Stimulated activated CD8-positive, alpha-beta memory T cell treated with anti-CD3 and anti-CD28 coated beads, Interleukin-4, amount 100 ng/mL, for 48 hours (primary cell): ENCODE results near the gene PEAK1.
"Not testable (repeated sequence)": the region's sequence is repeated elsewhere in the genome, so short reads cannot be mapped to it uniquely, and the experiment has no call there.

ENCODE experiments used
- DNase-seq: peaks from one replicate; pipeline ENCODE4 v3.0.0-alpha.2; 2020

The PEAK1 gene

DNA sequence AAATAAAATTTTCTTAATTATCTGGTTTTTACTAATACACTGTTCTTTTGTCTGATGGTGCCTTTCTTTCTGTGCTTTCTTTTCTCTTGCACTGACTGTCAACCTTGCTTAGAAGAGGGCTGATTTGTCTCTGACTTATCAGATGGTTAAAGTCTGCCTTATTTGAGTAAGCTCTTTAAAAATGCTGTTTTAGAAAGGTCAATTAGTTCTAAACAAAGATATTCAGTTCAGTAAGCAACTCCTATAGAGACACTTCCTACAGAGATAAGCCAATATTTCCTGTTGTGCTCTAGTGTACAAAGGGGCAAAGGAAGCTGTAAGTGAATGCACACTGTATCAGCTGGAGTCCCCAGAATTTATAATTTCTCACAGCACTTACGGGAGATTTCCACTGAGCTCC lies 195.6 kb downstream of the PEAK1 start:
- DNase-seq, result no peak

DNA sequence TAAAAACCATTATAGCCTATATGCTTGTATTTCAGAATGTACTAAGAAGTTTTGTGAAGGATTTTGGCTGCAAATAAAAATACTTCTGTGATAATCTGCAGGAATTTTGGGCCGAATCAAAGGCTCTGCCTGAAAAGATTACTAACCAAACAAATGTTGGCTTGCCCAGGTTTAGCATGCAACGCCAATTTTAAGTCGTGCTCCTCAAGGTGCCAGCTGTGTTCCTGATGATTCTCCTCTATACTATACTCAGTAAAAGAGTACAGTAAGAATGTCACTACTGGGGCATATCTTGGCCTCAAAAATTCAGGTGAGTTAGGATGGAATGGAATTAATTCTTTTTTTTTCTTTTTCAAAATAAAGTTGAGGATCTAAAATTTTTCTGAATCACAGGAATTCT lies 198.2 kb downstream of the PEAK1 start:
- no peak for DNase-seq

DNA sequence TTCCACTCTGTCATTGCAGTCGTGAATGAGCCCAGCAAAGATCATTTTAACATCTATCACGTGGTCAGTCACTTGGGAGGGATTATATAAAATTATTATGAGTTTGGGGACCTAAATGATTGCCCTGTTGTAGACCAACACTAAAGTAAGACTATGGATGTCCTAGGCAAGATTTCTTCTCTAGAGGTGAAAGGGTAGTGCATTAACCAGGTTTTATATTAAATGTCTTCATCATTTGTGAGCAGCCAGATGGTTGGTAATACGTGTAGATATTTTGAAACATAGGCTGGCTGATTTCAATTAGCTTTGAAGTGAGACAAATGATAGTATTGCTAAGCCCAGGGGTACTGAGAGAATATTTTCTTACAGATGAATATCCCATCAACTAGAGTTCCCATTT lies 198.7 kb downstream of the PEAK1 start:
- DNase-seq, result no peak

DNA sequence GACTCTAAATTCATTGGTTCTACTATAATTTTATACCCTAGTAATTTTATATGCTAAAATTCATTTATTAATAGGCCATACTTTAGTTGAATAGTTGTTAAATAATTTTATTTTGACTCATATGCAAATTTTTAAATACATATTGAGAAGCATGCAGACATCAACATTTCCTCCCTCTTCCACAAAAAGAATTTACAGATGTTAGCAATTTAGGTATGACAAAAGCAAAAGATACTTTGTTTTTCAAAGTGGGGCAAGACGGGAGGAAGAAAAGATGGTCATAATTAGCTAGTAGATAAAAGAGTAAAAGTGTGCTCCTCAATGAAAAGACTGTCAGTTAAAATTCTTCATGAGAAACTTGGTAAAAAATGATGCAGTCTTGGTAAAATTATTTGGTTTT lies 200.1 kb downstream of the PEAK1 start:
- no peak for DNase-seq

DNA sequence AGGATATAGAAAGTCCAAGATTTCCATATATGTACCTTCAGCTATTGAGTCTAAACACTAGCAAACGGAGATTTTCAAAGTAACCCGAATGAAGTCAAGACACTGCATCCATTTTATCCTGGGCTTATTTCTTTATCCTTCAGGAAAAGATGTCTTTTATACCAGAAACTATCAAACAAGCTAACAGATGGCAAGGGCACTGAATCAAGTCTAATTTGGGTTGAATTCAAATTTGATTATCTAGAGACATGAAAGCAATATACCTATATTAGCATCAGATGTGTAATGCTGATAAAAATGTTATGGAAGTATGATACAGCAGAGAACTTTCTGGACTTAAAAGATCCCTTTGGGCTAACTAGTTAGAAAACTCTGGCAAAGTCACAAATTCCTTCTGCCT lies 210.7 kb downstream of the PEAK1 start:
- DNase-seq, result no peak

DNA sequence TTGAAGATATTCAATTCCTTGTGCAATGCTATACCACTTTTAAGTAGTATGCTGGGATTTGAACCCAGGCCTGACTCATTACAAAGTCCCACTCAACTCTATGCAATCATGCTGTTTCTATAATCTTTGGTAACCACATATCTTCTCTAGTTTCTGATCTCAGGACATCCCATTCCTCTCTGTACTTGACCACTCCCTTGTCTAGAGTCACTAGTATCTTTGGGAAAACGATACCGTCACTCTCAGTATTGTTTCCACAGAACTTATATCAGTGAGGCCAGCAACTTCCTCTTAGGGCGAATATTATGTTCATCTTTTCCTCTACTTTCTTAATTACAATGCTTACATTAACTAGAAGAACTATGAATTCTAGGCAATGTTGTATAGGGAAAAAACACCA lies 211.7 kb downstream of the PEAK1 start:
- no peak for DNase-seq

DNA sequence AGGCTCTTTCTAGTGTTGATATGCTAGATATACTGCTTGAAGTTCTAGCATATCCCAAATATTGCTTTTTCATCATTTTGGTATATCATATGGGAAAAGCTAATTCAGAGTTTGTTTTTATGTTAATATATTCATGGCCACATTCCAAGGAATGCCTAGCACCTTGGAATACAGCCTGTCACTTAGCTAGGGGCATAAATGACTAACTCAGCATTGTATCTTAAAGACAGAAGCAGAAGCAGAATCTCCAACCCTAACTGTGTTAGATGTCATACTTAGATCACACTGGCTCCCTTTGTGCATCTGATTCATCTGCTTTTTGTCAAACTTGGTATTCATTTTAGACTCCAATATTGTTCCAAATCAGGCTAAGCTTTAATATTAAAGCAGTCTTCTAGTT lies 218.2 kb downstream of the PEAK1 start:
- DNase-seq, result no peak

DNA sequence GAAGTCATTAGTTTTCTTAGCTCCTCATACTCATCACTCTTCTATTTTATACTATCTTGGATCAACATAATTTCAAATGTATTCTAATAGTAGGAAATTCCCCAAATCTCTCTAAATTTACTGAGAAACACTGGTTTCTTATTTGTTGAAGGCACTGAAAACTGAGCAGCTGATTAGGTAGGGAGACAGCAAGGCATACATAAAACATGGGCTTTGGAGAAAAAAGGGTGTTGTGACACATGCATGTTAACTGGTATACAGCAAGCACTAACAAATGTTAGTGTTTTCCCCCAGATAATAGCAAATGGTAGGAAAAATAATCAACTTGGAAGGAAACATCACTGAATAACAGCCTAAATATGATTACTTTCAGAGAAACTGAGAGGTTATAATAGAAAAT lies 223.5 kb downstream of the PEAK1 start:
- no peak for DNase-seq

DNA sequence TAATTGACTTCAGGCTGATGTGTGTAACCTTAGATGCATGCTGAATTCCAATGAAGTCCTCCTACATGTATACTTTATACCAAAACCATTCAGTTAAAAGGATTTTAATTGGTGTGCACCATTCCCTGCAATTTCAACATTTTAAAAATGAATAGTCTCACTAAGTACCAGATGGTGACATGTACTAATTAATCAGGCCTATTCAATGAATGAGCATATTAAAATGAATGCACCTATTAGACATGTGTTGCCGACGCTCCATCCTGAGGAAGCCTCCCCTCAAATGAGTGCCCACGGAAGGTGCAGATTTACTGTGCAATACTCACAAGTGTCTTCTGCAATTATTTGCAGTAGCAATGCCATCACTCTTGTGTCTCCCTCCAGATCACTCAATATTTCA lies 224.3 kb downstream of the PEAK1 start:
- DNase-seq, result no peak

DNA sequence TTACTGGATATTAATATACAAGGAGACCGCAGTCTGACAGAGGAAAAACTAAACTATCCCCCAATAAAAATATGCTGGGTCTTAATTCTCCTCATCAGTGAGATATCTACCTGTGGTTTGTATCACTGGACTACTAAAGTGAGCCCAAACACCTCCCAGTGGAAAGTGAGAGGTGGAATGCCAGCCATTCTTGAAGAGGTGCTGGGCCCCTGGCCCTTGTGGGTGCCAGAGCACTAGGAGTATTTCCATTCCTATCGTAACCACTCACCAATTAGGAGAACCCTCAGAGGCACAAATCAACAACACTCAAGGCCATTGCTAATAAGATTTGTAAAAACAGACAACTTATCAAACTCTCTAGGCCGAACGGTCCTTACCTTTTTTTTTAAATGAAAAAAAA lies 227.5 kb downstream of the PEAK1 start:
- no peak for DNase-seq

DNA sequence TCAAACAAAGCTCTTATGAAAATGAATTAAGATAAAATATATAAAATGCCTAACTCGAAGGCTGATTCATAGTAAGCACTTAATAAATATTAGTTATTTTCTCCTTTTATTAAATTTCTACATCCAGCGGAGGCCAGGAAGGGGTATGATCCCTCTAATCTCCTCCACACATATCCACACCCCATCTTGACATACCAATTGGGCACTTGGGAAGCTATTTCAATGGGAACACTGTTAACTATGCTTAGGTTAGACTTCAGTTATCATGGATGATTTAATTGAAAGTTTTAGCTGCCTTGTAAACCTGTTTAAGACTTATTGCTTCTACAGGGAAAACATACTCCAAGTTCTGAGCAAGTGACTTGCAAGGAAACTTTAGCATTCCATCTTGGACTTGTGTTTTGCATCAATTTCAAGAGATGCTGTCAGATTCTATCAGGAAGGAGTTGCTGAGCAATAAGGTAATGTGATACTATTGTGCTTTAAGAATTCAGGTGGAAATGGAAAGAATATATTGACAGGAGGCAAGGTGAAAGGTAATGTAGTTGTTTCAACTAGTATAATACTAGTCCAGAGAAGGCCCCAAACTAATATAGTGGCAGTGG lies 228.6 kb downstream of the PEAK1 start:
- DNase-seq, result no peak

DNA sequence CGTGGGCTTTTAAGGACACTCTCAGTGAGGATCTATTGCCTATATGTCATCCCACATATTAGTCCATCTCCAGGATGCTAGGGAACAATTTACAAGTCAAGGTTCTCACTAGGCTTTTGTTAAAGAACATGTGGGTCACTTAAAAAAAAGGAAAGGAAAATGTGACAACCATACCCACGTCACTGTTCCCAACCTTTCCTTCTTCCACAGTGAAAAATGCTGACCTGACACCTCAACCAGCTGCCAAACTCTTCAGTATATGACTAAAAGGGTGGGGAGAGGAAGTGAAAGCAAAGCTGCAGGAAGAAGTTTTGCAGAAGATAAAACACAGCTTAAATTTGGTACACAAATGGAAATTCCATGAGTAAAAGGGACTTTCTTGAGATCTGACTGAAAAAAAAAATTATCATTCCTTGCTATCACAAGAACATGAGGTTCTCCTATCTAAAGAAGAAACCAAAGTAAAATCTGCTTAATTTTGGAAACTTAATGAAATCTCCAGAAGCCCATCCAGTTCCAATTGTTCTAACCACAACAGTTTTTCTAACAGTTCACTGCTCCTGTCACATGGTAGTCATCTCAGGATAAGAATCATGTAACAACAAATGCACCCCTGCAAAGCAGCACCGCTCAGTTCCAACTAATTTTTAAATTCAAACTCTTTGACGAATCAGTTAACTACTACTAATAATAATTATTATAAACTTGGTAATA lies 232.0 kb downstream of the PEAK1 start:
- no peak for DNase-seq

DNA sequence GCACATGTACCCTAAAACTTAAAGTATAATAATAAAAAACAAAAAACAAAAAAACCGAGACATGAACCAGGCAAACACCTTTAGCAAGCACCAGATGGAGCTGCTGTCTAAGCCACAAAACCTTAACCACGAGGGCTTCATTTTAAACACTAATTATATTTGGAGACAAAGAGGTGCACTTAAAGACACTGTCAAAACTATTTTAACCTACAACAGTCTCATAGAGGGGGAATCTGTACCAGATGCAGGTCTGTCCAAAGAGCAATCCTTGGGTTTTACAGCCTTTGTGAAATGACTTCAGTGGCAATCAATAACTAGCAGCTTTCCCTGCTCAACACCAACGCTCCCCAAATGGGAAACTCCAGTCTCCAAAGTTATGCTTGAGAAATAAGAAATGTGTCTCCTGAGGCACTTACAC lies 233.3 kb downstream of the PEAK1 start:
- DNase-seq, result no peak

DNA sequence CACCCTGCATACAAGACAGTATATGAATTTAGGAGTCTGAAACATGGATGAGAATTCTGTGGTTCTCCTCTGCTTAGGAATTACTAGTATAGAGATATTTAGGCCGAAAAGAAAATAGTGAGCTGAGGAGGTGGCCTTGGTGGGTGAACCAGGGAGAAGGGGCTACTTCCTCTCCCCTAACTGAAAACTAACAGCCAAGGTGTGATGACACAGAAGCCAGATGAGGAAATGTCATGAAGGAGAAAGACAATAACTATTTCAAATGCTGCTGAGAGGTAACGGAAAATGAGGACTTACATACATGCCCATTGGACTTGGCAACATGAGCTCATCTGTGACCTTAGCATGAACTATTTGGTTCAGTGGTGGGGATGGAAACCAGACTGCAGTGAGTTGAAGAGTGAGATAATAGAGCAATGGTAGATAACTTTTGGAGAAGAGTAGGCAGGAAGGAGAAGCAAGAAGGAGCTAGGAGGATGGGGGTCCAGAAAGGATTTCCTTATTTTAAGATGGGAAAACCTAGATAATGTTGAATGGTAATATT lies 234.6 kb downstream of the PEAK1 start:
- no peak for DNase-seq

DNA sequence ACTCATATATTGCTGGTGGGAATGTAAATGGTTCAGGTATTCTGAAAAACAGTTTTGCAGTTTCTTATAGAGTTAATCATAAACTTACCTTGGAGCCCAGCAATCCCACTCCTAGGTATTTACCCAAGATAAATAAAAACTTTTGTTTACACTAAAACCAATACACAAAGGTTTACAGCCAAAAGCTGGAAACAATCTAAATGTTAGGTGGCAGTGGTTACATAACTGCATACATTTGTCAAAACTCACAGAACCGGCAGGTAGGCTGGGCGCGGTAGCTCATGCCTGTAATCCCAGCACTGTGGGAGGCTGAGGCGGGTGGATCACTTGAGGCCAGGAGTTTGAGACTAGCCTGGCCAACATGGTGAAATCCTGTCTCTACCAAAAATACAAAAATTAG lies 235.6 kb downstream of the PEAK1 start:
- DNase-seq, result not testable (repeated sequence)

DNA sequence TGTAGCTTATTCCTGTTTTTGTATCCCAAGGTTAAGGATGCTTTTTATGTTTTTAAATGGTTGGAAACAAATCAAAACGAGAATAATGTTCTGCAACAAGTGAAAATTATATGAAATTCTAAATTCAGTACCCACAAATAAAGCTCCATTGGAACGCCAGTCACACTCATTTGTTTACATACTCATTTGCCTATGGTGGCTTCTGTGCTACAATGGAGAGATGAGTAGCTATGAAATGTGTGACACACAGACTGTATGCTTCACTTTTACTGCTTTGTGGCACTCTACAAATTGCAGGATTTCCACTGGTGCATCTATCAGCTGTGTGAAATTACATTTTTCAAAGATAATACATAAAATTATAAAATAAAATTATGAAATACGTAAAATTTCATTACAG lies 236.8 kb downstream of the PEAK1 start:
- DNase-seq, result no peak

DNA sequence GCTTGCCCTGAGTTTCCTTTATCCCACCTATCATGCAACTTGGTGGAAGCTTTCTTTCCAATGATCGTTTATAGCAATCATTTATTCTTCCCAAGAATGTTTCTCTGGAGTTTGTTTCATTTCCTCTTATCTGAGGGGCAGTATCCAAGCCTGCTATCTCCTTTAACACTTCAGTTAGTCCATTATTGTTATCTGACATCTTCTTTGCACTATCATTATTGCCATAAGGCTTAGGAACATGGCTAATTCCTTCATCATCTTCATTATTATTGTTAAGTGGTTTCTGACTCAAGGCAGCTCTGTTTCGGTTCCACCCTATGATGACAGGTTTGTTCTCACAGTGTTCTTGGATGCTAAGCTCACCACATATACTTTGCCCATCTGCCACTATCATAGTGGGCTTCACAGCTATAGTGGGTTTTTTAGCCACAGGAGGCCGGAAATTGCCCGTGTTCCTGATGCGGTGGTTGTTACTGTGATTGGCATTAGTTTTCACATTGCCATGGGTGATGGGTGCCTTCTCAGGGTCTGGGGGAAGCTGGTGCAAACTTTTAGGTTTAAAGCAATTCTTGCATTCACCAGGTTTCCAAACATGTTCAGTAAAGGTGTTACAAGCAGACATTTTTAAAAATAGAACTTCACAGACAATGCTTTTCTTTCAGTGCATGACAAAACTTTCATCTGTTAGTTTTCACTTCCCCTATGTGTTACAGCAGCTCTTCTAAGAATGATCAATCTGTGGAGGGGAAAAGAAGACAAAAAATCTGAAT lies 238.4 kb downstream of the PEAK1 start:
- DNase-seq, result peak; percentile 41

DNA sequence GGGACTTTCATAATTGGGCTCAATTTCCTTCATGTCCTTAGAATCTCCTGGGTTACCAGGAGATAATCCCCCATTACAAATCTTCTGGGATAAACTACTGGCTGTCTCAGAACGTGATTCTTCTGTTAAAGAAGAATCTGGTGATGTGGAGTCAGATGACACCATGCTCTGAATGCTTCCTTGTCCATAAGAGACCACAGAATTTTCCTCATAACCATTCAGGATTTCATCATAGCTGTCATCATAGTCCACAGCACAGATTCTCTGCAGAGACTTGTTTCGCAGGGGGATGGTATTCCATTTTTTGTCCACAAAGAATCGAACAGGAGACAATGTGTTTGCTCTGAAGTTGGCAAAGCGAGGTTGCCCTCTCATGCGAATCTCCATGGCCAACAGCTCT lies 239.1 kb downstream of the PEAK1 start:
- no peak for DNase-seq

DNA sequence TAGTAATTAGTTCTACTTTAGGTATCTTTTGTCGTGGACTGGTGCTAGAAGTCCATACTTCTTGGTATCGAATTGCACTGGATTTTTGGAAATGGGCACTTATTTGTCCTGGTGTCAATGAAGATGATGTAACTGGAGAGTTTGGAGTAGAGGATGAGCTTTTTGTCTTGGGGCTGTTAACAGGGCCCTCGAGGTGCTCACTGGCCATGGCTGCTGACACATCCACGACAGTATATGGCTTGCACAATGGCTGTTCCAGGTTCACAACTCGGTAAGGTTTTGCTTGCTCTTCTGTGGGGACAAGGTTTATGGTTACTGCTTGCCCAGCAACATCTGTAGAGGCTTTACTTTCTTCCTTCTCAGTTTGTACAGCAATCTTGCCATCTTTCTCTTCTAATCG lies 239.6 kb downstream of the PEAK1 start:
- DNase-seq, result no peak

DNA sequence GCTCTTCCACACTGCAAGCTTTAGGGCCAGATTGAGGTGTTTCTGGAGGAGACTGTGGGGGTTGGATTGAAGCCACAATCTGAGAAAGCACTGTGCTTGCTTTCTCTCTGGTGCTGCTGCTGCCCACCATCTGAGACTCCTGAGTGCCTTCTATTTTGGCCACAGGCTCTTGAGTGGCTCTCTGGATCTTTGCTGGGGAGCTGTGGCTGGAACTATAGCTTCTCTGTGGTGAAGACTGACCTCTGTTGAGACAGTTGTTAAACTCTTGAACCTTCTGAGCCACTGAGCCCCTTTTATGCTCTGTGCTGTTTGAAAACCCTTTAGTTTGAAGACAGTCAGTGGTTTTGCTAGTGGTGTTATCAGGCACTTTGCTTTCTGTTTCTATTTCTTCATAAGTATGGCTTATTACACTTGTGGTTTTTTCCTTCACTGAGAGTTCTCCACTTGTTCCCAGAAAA lies 240.3 kb downstream of the PEAK1 start:
- DNase-seq, result peak; percentile 39

DNA sequence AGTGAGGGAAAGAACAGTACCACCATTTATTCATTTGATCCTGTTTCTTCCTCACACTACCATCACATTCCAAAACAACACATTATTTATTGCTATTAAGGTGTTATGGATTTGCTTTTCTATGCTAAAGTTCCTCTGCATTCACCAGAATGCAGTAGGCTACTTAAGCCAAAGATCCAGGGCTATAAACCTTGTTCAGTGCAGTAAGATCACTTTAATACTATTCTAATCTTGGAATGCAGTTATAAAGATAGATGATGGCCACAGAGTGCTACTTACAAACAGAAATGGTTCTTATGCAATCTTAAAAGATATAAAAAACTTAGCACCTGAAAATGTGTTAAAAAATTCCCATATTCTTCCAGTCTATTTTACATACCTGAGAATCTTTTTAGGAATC lies 241.5 kb downstream of the PEAK1 start:
- no peak for DNase-seq

DNA sequence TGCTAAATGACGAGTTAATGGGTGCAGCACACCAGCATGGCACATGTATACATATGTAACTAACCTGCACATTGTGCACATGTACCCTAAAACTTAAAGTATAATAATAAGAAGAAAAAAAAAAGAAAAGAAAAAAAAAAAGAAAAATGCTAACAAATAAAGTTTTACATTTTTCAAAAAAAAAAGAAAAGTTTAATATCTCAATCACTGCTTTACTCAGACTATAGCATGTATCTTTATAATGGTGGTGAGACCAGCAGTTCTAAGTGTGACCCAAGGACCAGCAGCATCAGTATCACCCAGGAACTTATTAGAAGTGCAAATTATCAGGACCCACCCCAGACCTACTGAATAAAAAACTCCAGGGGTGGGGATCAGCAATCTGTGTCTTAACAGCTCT lies 243.8 kb downstream of the PEAK1 start:
- not testable (repeated sequence) for DNase-seq

DNA sequence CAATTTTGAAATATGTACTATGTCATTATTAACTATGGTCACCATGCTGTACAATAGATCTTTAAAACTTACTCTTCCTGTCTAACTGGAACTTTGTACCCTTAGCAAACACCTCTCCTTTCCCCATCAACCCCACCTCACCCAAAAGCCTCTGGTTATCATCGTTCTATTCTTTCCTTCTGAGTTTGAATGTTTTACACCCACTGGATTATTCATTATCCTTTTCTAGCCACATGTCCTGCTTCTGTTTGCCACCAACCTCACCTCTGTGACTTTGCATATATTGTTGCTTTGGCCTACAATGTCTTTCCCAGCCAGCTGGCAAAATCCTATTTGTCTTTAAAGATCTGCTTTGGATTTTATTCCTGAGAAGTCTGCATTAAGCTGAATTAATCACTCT lies 246.4 kb downstream of the PEAK1 start:
- no peak for DNase-seq
